Activated CD8-positive, alpha-beta memory T cell treated with anti-CD3 and anti-CD28 coated beads for 24 hours (primary cell): ENCODE measurements around the gene PTPN4.
A peak's percentile ranks its signal among the peaks of the same experiment; 100 is the strongest.
"Not testable (repeated sequence)": the region's sequence is repeated elsewhere in the genome, so short reads cannot be mapped to it uniquely, and the experiment has no call there.

Source experiments
- DNase-seq: peaks from one replicate; pipeline ENCODE4 v3.0.0-alpha.2; 2020

Gene PTPN4

DNA sequence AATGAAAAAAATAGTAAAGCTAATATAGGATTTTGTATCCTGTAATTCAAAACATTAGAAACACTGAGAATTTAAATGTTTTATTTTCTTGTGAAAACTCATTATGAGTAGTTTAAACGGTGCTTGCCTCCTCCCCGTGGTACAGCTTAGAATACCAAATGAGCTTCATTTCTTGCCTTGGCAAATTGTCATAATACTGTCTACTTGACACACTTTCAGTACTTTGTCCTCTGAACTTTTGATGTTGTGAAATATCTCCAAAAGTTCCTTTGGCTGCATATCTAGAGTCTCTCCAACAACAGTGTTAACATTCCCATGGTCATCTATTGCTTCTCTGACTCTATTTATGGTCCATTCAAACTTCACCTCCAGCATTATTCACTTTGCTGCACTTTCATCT is 191.2 kb downstream of the PTPN4 start:
- DNase-seq: no peak

DNA sequence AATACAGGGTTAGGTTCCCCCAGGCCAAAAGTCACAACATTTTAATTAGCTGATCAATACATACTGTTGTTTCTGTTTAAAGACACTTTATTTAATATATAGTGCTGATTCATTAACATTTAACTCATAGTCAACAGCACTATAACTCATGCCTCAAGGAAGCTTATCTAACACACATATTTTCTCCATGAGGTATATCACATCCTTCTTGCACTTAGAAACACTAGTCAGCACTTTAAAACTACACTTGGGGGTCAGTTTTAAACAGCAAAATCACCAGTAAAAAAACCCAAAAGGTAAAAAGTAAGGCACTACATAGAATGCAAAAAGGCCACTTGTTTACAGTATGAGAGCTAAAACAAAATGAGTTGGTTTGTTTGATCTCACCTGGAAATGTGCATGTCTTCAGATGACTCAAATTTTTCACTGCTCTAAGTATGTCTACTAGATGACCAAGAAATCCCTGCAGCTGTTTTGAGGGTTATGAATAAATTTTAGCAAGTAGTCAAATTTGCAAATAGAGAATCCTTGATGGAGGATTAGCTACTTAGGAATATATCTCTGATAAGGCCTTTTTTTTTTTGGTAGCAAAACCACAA is 199.0 kb downstream of the PTPN4 start:
- no peak for DNase-seq

DNA sequence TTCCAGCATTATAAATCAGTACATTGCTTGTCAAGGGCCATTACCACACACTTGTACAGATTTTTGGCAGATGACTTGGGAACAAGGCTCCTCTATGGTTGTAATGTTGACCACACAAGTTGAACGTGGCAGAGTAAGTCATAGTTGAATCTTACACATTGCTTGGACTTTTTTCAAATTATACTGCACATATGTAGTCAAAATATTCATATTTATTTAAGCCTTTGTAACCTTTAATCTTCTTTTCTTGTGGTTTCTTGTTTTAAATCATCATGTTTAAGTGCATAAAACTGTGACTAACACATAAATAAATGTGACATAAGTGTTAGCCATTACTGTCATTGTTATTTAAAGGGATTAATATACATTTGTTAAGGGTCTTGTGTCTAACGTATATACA is 201.1 kb downstream of the PTPN4 start:
- no peak for DNase-seq

DNA sequence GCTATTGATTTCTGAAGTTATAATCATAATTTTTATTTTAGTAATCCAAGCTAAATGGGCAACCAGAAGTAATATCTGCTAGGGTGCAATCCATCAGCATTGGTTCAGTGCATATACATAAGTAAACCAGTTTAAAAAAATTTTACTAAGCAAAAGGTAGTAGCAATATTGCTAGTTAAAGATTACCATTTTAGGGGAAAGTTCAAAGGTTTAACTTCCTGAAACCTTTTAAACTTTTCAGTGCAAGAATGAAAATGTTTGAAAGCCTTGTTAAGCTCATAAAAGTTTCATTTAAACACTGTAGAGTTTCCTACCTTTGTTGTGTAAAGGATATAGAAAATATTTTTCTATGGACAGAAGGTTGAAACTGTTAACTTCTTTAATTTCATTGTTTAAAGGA is 222.2 kb downstream of the PTPN4 start:
- no peak for DNase-seq

DNA sequence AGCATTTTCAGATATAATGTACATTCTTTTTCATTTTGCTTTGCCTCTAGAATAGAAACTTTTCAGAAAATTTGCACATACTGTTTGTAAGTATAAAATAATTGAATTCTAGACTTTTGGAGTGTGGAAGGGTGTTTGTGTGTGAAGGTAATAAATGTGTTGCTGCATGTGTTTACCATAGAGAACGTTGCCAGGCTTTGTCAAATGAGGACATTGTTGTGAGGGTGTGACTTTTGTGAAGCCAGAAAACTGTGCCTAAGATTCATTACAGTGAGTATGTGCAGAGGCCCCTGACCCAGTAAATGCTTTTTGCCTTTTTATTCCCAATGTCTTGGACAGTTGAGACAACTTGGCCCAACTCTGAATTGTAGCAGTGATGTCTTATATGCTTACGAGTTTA is 222.8 kb downstream of the PTPN4 start:
- no peak for DNase-seq

DNA sequence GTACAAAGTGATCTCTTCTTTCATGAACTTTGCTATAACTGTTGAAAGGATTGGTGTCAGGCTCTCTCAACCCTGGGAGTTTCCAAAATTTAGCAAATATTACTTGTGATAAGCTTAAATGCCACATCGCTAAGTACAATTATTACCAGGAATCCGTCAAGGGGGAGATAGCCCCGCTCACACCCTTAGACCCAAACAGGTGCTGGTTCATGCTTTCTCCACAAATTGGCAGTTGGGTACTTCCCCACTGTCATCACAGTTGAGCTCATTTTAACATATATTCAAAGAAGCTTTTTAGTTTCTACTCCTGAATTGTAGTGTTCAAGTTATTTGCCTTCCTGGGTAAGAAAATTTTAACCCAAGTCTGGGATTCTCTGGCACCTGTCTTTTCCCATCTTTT is 223.4 kb downstream of the PTPN4 start:
- DNase-seq: no peak

DNA sequence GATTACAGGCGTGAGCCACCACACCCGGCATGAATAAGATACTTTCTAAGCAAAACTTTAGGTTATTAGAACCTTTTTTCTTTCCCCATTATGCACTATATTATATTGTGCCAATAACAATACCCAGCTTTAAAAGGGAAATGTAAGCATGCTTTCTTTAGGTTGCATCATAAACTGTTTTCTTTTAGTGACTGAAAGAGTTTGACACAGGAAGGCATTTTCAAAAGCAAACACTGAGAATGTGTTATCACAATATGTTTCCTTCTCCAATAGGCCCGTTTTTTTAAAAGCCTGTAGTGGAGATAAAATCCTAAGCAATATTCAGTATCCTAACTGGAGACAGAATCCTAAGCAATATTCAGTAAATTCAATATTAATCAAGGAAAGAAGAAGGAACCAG is 236.4 kb downstream of the PTPN4 start:
- DNase-seq: no peak

DNA sequence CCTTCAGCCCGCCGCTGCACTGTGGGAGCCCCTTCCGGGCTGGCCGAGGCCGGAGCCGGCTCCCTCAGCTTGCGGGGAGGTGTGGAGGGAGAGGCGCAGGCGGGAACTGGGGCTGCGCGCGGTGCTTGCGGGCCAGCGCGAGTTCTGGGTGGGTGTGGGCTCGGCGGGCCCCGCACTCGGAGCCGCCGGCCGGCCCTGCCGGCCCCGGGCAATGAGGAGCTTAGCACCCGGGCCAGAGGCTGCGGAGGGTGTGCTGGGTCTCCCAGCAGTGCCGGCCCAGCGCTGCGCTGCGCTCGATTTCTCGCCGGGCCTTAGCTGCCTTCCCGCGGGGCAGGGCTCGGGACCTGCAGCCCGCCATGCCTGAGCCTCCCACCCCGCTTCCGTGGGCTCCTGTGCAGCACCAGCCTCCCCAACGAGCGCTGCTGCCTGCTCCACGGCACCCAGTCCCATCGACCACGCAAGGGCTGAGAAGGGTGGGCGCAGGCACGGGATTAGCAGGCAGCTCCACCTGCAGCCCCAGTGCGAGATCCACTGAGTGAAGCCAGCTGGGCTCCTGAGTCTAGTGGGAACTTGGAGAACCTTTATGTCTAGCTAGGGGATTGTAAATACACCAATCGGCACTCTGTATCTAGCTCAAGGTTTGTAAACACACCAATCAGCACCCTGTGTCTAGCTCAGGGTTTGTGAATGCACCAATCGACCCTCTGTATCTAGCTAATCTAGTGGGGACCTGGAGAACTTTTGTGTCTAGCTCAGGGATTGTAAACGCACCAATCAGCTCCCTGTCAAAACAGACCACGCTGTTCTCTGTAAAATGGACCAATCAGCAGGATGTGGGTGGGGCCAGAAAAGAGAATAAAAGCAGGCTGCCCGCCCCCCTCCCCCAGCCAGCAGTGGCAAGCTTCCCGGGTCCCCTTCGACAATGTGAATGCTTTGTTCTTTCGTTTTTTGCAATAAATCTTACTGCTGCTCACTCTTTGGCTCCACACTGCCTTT is 237.5 kb downstream of the PTPN4 start:
- DNase-seq: not testable (repeated sequence)

DNA sequence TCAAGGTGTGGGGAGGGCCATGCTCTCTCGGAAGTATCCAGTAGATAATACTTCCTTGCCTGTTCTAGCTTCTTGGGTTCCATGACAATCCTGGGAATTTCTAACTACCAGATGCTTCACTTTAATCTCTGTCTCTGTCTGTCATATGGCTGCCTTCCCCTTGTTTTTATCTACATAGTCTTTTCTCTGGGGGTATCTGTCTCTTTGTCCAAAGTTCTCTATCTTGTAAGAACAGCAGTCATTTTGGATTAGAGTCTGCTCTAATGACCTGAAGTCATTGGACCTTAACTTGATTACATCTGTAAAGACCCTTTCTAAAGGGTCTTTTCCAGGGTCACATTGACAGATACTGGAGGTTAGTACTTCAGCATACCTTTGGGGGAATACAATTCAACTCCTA is 241.7 kb downstream of the PTPN4 start:
- no peak for DNase-seq

DNA sequence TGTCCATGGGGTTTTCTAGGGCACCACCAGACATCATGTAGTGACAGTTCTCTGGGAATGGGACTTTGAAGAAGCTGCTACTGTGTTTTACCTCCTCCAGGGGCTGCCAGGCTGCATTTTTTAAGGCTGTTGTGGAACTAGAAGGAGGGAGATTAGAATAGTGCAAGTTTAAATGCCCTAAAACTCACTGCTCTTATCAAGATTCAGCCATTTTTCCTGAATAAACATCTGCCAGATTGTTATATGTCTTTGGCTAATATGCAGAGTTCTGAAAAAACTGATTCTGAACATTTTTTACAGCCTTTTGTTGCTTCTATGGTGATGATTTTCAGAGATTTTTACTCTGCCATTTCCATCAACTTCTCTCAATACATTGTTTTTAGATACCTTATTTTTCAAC is 244.5 kb downstream of the PTPN4 start:
- no peak for DNase-seq

DNA sequence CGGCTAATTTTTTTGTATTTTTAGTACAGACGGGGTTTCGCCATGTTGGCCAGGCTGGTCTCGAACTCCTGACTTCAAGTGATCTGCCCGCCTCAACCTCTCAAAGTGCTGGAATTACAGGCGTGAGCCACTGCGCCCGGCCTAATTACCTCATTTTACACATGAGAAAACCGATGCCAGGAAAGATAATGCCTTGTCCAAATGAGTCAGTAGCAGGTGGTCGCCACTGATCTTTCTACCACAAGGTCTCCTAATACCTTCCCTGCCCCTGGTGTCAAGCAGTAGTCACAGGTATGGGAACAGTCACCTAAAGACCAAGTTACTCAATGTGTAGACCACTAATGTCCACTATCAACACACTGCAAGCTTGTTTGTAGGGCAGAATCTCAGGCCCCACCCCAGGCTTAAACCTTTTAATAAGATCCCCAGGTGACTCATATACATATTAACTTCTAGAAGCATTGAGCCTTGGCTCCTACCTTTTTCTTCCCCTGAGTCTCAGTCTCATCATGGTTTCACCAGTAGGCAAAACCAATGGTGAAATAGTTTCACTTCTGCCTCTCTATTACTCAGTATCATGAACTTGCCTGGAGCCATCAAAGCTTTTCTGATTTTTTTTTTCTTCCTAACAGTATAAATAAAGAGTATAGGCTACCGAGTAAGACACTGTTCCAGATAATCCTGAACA is 246.3 kb downstream of the PTPN4 start:
- DNase-seq: no peak

DNA sequence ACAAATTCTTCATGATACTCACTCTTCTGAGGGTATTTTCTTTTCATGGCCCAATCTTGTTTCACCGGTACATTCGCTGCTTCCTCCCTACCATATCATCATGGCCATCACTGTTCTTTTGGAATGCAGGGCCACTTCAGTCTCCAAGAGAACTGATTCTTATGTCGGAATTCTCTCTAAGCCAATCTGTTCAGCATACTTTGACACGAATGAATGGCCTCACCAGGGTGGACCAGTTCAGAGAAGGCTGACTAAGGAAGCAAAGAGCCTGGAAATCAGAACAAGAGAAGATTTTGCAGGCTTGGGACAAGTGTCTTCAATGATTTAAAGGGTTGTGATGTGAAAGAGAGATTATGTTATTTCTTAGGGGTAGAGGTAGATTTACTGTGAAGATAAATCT is 248.1 kb downstream of the PTPN4 start:
- DNase-seq: no peak

DNA sequence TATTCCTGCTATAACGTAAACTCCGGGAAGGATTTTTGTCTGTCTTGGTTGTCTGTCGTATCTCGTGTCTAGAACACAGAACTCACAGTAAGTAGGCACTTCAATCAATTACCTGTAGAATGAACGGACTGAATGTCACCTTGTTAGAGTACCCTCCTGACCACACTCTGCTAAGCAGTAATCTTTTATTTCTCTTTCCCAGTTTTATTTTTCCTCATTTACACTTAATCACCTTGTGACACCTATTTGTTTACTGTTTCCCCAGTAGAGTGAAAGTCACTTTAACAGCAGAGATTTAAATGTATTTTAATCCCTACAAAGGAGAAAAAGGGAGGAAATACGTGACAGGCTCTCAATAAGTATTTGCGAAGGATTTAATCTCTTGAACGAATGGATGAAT is 252.6 kb downstream of the PTPN4 start:
- no peak for DNase-seq

DNA sequence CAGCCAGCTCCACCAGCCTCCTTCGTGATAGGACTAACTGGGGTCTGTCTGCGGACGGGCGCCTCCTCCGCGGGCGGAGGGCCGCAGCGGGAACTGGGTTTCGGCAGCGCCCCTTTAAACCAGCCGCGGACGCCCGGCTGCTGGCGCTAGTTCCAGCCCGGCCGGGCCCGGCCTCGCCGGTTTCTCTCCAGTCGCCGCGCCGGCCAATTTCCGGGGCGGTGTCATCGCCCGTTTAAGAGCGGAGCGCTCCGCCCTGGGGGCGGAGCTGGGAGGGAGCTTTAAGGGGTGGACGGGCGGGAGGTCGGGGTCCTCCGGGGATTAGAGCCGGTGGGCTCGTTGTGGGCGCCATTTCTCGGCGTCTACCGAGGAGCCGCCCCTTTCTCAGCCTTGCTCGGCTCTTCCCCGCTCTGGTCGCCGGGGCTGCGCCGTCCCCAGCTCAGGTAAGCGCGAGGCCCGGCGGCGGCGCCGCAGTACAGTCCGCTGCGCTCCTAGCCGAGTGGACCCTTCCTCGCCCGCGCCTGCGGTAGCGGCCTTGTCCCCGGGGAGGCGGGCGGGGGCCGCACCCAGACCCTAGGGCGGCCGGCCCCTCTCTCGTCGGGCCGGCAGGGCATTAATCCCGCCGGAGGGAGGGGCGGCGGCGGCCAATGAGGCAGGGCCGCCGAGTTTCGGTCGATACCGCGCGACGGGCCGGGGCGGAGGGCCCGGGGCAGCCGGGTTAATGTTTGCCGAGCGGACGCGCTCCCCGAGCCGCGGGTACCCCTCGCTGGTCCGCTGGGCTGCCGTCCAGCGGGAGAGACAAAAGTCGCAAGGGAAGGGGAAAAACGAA is 253.3 kb downstream of the PTPN4 start, which contains the start of gene EPB41L5:
Gene EPB41L5 (plus strand): TSS at position 307 of the 826 bp plus-strand sequence. CDS start 6,008 bp downstream, outside the sequence.
- DNase-seq: peak; percentile 93

DNA sequence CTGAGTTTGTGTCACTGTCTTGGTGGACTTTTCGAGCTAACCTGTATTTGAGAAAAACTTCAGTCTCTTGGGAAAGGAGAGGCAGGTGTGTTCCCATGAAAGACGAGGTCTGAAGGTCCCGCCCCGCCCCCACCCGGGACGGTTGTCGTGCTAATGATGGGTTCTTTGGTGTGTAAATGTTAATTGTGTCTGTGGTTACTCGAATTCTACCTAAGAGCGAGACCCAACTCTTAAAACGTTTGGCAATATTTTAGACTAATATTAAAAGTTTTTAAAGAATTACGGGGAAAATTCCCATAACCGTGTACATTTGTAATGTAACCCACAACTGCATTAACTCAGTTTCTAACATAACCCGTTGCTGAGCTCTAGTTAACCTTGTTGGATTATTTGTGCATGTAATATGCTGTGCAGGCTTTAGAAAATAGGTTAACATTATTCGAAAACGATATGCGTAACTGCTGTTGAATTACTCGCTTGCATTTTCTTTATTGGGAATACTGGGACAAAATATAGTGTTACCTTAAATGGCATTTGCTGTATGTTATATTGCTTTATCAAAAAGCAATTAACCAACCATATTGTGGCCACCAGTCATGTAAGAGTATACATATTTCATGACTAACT is 254.0 kb downstream of the PTPN4 start:
- DNase-seq: no peak

DNA sequence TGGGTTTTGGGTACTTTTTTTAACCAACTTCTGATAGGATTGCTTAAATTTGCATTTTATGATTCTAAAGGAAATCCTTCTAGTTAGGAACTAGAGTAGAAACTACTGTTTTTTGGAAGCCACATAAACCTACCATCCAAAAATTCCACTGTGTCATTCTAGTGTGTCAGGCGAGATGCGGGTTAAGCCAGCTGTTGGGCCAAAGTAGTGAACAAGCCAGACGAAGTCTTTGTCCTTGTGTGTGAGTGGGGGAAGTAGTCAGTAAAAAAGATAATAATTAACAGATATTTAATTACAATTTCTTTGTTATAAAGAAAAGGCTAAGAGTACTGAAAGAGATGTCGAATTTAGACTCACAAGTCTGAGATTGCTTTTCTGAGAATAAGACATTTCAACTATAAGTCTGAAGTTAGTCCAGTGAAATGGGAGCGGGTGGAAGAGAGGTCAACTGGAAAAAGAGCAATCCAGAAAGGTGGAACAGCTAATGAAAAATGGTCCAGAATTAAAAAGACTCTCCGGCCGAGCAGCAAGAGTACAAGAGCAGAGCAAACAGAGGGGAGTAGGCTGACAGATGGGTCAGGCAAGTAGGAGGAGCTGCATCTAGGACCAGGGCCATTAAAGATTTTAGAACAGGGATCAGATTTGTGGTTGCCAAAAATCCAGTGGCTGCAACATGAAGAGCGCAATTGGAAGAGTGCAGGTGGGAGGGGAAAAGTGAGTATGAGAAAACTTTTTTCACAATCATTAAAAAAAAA is 254.7 kb downstream of the PTPN4 start:
- DNase-seq: no peak

DNA sequence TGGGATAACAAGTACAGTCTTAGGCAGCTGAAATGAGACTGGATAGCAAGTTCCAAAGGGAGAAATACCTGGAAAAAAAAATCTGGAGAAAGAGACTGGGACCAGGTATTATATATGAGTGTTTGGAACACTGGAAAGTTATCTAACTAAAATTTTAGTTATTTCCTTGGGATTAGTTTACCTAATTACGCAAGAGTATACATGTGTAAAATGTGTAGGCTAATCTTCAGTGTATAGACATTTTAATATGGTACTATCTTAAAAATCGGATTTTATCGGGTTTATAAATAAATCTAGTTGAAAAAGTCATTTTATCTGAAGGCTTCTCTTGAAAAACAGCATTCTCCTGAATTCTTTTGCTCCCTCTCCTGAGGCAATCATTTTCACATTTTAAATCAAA is 257.1 kb downstream of the PTPN4 start:
- no peak for DNase-seq

DNA sequence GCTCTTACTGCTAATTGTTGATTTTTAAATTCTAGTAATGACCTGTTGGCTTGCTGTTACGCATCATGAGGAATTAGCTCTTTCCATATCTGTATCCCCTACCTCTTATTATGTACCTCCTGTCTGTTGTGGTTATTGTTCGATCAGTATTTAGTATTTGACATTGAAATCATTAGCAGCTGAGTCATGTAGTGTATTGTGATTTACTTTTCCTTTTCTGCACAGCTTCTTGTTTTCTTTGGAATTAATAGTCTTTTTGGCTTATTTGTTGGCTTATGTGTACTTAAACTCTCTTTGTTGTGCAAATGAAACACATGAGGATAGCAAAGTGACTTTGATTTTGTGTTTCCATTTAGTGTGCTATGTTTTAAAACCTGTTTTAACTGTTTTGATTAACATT is 257.5 kb downstream of the PTPN4 start:
- DNase-seq: no peak

DNA sequence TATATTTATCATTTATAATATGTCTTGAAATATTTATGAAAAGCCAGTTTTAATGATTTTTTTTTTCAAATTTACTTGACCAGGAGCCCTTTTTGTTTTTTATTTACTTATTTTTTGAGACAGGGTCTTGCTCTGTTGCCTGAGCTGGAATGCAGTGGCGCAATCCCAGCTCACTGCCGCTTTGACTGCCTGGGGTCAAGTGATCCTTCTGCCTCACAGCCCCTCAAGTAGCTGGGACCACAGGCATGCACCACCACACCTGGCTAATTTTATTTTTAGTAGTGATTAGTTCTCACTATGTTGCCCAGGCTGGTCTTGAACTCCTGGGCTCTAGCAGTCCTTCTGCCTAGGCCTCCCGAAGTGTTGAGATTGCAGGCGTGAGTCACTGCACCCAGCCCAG is 258.8 kb downstream of the PTPN4 start:
- DNase-seq: no peak

DNA sequence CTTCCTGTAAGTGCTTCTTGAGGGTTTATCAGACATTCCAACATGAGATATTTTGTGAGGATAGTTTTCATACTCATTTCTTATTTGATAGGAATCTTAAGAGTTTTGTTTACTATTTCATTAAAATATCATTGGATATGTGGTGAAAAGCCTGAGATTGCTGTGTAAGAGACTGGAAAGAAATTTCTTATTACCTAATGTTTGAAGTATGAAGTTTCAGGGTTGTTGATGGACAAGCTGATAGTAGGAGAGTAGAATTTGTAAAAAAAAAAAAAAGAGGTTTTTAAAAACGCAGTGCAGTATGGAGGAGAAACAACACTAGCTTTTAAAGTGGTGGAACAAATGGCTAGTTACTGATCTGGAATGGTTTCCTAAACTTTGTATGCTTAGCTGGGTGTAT is 260.8 kb downstream of the PTPN4 start:
- DNase-seq: no peak

DNA sequence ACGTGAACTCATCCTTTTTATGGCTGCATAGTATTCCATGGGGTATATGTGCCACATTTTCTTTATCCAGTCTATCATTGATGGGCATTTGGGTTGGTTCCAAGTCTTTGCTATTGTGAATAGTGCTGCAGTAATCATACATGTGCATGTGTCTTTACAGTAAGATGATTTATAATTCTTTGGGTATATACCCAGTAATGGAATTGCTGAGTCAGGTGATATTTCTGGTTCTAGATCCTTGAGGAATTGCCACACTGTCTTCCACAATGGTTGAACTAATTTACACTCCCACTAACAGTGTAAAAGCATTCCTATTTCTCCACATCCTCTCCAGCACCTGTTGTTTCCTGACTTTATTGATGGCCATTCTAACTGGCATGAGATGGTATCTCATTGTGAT is 262.8 kb downstream of the PTPN4 start:
- DNase-seq: not testable (repeated sequence)

DNA sequence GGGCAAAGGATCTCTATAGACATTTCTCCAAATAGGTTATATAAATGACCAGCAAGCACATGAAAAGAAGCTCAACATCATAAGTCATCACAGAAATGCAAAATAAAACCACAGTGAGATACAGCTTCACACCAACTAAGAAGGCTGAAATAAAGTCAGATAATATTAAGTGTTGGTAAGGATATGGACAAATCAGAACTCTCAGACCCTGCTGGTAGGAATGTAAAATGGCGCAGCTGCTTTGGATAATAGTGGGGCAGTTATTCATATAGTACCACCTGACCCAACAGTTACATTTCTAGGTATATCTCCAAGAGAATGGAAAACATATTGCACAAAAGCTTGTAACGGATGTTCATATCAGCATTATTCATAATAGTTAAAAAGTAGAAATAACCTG is 267.2 kb downstream of the PTPN4 start:
- no peak for DNase-seq
